ENCODE measurements around the gene AFMID. TPM values are rescaled to one million over a fixed set of nuclear protein-coding genes. Genes with fewer than 3 reads are reported as not detected.

AFMID gene
- 10 to 100 TPM; 37.2 to 38.2 TPM for total RNA-seq

GRCh38 chr17:78186692-78187595 lies at the start of gene AFMID, which contains the start of gene TK1:
Gene AFMID (plus strand): TSS chr17:78187362. CDS start chr17:78187371, 9 bp downstream.
Gene TK1 (minus strand): TSS chr17:78187052. CDS start chr17:78186994, 58 bp downstream.
- ChIA-PET POLR2A (interaction anchor here (0.6 to 2.2 kb wide), 7 partner anchors 10 to 128 kb away, joined by 3 to 11 read pairs (median 3); no protein-coding TSS in a partner anchor), CTCF (interaction anchor here (0.6 to 2.0 kb wide), 9 partner anchors 10 to 165 kb away, joined by 3 to 9 read pairs (median 3); no protein-coding TSS in a partner anchor)

- POLR2A ChIA-PET, result interaction anchor here (1.1 to 1.5 kb wide), 3 partner anchors 7 to 12 kb away, joined by 6 read pairs; partner anchors contain the start of gene TMC8
These were observed 49.6 kb upstream of the AFMID start for GRCh38 chr17:78137392-78138203.

GRCh38 chr17:78138204-78139060 lies 48.7 kb upstream of the AFMID start:
- CTCF ChIA-PET, result interaction anchor here (0.6 to 7.9 kb wide), 9 partner anchors 8 to 1895 kb away, joined by 3 to 68 read pairs (median 4); no protein-coding TSS in a partner anchor
- POLR2A ChIA-PET, result interaction anchor here (1.1 to 1.5 kb wide), 3 partner anchors 8 to 13 kb away, joined by 6 read pairs; partner anchors contain the start of gene TMC8

More at GRCh38 chr17:78137392-78138203, 49.6 kb upstream of the AFMID start:
- CTCF ChIA-PET, result interaction anchor here (0.5 to 7.9 kb wide), 12 partner anchors 9 to 1896 kb away, joined by 3 to 68 read pairs (median 4); no protein-coding TSS in a partner anchor

DNA sequence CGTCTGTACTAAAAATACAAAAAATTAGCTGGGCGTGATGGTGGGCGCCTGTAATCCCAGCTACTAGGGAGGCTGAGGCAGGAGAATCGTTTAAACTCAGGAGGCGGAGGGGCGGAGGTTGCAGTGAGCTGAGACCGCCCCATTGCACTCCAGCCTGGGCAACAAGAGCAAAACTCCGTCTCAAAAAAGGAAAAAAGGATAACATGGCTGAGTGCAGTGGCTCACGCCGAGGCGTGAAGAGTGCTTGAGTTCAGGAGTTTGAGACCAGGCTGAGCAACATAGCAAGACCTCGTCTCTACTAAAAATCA lies 47.3 kb upstream of the AFMID start:
- ChIA-PET POLR2A (interaction anchor here (0.8 to 2.0 kb wide), 5 partner anchors 9 to 47 kb away, joined by 3 to 7 read pairs (median 5); partner anchors contain the start of genes TK1 and TMC8), CTCF (interaction anchor here (0.6 to 7.9 kb wide), 5 partner anchors 13 to 1788 kb away, joined by 3 to 65 read pairs (median 4); partner anchors contain the start of gene TK1)

GRCh38 chr17:78140169-78141051 lies 46.8 kb upstream of the AFMID start:
- POLR2A ChIA-PET, result interaction anchor here (0.6 to 2.0 kb wide), 7 partner anchors 10 to 52 kb away, joined by 3 to 7 read pairs (median 4); partner anchors contain the start of genes TK1 and TMC8
- CTCF ChIA-PET, result interaction anchor here (0.6 to 7.9 kb wide), 5 partner anchors 14 to 1789 kb away, joined by 3 to 65 read pairs (median 4); partner anchors contain the start of gene TK1

DNA sequence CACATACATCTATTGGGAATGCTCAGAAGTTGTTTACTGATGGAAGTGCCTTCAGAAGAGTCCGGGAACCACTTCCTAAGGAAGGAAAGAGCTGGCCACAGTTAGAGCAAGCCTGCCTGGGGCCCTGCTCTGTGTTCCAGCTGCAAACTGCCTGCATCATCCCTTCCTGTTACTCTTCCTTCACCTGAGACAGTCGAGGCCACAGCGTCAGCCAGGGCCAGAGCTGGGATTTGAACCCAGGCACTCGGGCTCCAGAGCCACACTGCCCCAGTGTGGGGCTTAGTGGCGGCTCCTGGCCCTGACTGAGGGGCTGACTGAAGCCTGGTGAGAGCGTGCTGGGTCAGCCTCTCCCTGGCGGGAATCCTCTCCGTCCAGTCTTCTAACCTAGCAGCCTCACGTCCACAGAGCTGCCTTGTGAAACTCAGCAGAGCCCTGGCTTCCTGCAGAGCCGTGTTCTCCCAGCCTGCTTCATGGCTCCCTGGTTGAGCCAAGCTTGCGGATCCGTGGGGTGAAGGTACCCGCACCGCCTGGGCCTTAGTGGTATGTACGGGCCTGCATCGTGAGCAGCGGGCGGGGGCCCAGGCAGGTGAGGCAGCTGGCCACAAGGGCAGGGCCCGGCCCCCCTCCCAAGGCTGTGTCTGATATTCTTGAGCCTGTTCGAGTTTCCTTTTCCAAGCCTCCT lies 45.6 kb upstream of the AFMID start:
- POLR2A ChIA-PET, result interaction anchor here (1.0 to 2.0 kb wide), 3 partner anchors 14 to 20 kb away, joined by 3 to 7 read pairs (median 4); no protein-coding TSS in a partner anchor
- CTCF ChIA-PET, result interaction anchor here (0.6 to 2.9 kb wide), 3 partner anchors 12 to 46 kb away, joined by 3 to 14 read pairs (median 4); partner anchors contain the start of genes AFMID and TK1

GRCh38 chr17:78142119-78142861 lies 44.9 kb upstream of the AFMID start:
- ChIA-PET POLR2A (interaction anchor here (0.7 to 1.4 kb wide), 3 partner anchors 8 to 20 kb away, joined by 3 to 10 read pairs (median 4); no protein-coding TSS in a partner anchor), CTCF (interaction anchor here (0.6 to 2.9 kb wide), 3 partner anchors 11 to 45 kb away, joined by 3 to 14 read pairs (median 4); partner anchors contain the start of genes AFMID and TK1)

DNA sequence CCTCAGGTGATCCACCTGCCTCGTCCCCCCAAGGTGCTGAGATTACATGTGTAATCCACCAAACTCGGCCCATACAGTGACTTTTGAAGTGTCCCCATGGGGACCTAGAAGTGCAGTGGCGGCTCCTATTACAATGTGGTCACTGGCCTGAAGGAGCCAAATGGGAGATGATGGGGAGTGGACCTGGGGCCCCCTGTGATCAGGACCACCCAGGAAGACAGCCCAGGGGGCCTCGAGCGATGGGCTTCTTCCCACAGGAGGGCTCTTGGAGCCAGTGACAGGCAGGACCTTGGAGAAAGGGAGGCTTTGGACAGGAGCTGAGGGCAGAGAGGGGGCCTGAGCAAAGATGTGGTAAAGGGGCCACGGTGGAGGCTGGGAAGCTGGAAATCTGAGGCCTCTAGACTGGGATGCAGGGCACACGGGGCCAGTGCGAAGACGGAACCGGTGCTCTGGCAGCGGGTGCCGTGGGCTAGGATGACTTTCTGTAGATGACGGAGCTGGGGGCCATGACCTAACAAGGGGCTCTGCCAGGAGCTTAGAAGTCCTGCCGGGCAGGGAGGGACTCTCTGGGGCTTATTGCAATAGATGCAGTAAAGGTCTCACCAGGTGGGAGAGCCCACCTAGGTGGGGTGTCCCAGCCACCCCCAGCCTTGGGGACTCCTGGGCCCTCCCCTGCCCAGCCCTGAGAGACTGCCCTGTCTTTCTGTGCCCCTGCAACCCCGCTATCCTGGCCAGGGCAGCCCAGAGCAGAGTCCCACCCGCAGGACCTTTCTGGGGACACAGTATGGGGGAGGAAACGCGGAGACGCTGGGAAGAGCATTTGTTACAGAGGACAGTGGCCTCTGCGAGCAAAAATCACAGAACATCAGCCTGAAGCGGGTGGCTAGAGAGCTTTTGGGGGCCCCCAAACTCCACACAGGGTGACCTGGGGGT lies 43.7 kb upstream of the AFMID start:
- ChIA-PET CTCF (interaction anchor here (1.2 to 1.7 kb wide), 4 partner anchors 8 to 108 kb away, joined by 3 to 7 read pairs (median 4); no protein-coding TSS in a partner anchor), POLR2A (interaction anchor here (0.9 to 1.4 kb wide), 3 partner anchors 19 to 38 kb away, joined by 3 to 8 read pairs (median 4); no protein-coding TSS in a partner anchor)

DNA sequence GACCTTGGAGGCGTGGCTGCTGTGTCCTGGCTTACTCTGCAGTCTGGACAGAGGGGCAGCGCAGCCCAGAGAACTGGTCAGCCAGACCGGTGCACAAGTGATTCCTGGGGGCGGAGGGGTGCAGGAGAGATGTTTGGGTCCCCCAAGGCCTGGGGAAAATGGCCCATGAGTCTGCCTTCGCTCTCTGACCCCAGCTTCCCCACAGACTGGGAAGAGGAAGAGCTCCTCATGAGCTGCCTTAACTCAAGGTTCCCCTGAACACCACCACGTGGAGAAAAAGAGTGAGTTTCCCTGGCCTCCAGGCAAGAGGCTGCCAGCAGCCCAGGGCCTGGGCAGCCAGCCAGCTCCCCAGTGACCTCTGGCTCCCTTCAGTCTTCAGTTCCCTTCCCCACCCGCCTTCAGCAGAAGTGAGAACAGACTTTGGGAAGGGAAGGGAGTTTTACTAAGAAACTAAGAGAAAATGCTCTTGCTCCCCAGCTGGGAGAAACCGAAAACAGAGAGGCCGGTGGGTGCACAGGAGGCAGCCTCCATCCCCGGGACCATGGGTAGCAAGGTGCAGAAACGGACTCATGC lies 42.9 kb upstream of the AFMID start:
- POLR2A ChIA-PET, result interaction anchor here (1.1 kb wide), 1 partner anchor 39 kb away, joined by 8 read pairs; no protein-coding TSS in a partner anchor
- CTCF ChIA-PET, result interaction anchor here (0.8 to 1.7 kb wide), 6 partner anchors 9 to 107 kb away, joined by 3 to 7 read pairs (median 3); no protein-coding TSS in a partner anchor

GRCh38 chr17:78144736-78145641 lies 42.2 kb upstream of the AFMID start:
- ChIA-PET POLR2A (no interaction called here), CTCF (interaction anchor here (0.8 to 1.7 kb wide), 6 partner anchors 18 to 106 kb away, joined by 3 to 7 read pairs (median 3); no protein-coding TSS in a partner anchor)

DNA sequence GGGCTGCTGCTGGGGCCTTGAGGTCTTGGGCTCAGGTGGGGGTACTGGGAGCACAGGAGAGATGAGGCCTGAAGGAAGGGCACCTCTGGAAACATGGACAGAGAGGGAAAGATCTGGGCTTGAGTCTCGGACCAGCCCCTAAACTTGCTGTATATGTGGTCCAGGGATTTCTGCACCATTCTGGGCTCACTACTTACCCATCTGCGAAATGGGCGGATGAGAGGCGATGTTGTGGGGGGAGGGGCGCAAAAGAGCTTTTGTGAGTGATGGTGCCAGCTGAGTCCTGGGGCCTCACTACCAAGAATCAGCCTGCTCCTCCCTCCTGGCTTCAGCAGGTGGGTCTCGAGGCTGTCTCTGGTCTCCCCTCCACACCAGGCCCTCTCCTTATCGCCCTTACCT lies 40.7 kb upstream of the AFMID start:
- POLR2A ChIA-PET, result no interaction called here
- CTCF ChIA-PET, result interaction anchor here (1.0 kb wide), 1 partner anchor 9 kb away, joined by 3 read pairs; no protein-coding TSS in a partner anchor

GRCh38 chr17:78146881-78147280 lies 40.3 kb upstream of the AFMID start:
- POLR2A ChIA-PET, result no interaction called here
- CTCF ChIA-PET, result interaction anchor here (1.0 kb wide), 1 partner anchor 9 kb away, joined by 3 read pairs; no protein-coding TSS in a partner anchor

Data from activated CD8-positive, alpha-beta memory T cell treated with anti-CD3 and anti-CD28 coated beads for 36 hours (primary cell).